HG02970 (cell line): ENCODE measurements around the gene KCTD11.
"Not testable (repeated sequence)": the region's sequence is repeated elsewhere in the genome, so short reads cannot be mapped to it uniquely, and the experiment has no call there.

ENCODE experiments used
- ATAC-seq: cut with Tn5 transposase; IDR thresholded peaks from one replicate; pipeline ENCODE4 v1.9.1; 2021; ENCODE audit warnings: mild to moderate bottlenecking, moderate library complexity, moderate number of reproducible peaks; ENCODE audit not compliant: unreplicated experiment, low FRiP score

KCTD11 gene

GRCh38 chr17:7368599-7368994 lies 16.6 kb downstream of the KCTD11 start:
- ATAC-seq, result not testable (repeated sequence)

GRCh38 chr17:7369825-7370224 lies 17.9 kb downstream of the KCTD11 start:
- ATAC-seq, result no peak

GRCh38 chr17:7370853-7371252 lies 18.9 kb downstream of the KCTD11 start:
- no peak for ATAC-seq

- ATAC-seq, result no peak
Observed at GRCh38 chr17:7374353-7374752, 22.4 kb downstream of the KCTD11 start.

GRCh38 chr17:7379134-7379533 lies 27.2 kb downstream of the KCTD11 start:
- ATAC-seq, result no peak

GRCh38 chr17:7380321-7380720 lies 28.4 kb downstream of the KCTD11 start:
- no peak for ATAC-seq

- no peak for ATAC-seq
Observed at GRCh38 chr17:7380855-7381683, 29.1 kb downstream of the KCTD11 start, which contains the start of gene TNK1. TNK1 (plus strand) TSS chr17:7381089; CDS start chr17:7382927, 1,838 bp downstream.

GRCh38 chr17:7382901-7383300 lies 30.9 kb downstream of the KCTD11 start:
- ATAC-seq, result no peak

GRCh38 chr17:7383371-7383741 lies 31.4 kb downstream of the KCTD11 start:
- no peak for ATAC-seq

- peak; percentile 53 for ATAC-seq
Observed at GRCh38 chr17:7383742-7384488, 32.0 kb downstream of the KCTD11 start.

GRCh38 chr17:7384489-7385081 lies 32.6 kb downstream of the KCTD11 start:
- ATAC-seq, result no peak

- ATAC-seq, result no peak
Observed at GRCh38 chr17:7388856-7389255, 36.9 kb downstream of the KCTD11 start.

- ATAC-seq, result no peak
Observed at GRCh38 chr17:7389924-7390910, 38.3 kb downstream of the KCTD11 start.

GRCh38 chr17:7391307-7391706 lies 39.3 kb downstream of the KCTD11 start:
- ATAC-seq, result no peak

GRCh38 chr17:7392696-7393612 lies 41.0 kb downstream of the KCTD11 start:
- ATAC-seq, result no peak

GRCh38 chr17:7393613-7394451 lies 41.9 kb downstream of the KCTD11 start:
- ATAC-seq, result peak; percentile 43

GRCh38 chr17:7394452-7395191 lies 42.7 kb downstream of the KCTD11 start, which contains the start of gene PLSCR3:
PLSCR3 (minus strand) TSS chr17:7394525; CDS start chr17:7394110, 415 bp downstream.
- ATAC-seq, result peak; percentile 78
